Stimulated activated CD4-positive, alpha-beta T cell treated with anti-CD3 and anti-CD28 coated beads, Interleukin-2, amount 100 ng/mL, for 24 hours (primary cell): ENCODE measurements around the gene RAB44.

Experiments
- DNase-seq, 2 donors: peaks; one replicate each; pipeline ENCODE4 v3.0.0-alpha.2; 2020

Gene RAB44

GRCh38 chr6:36754582-36755434 lies 57.2 kb downstream of the RAB44 start:
- no peak for DNase-seq

- peak; percentile 69 to 78 for DNase-seq
Observed at GRCh38 chr6:36755435-36756348, 58.1 kb downstream of the RAB44 start.

- DNase-seq: no peak
Observed at GRCh38 chr6:36756786-36757185, 59.2 kb downstream of the RAB44 start.

- peak in 1 of 2 donors; percentile 34 for DNase-seq
Observed at GRCh38 chr6:36757206-36757605, 59.6 kb downstream of the RAB44 start.

DNA sequence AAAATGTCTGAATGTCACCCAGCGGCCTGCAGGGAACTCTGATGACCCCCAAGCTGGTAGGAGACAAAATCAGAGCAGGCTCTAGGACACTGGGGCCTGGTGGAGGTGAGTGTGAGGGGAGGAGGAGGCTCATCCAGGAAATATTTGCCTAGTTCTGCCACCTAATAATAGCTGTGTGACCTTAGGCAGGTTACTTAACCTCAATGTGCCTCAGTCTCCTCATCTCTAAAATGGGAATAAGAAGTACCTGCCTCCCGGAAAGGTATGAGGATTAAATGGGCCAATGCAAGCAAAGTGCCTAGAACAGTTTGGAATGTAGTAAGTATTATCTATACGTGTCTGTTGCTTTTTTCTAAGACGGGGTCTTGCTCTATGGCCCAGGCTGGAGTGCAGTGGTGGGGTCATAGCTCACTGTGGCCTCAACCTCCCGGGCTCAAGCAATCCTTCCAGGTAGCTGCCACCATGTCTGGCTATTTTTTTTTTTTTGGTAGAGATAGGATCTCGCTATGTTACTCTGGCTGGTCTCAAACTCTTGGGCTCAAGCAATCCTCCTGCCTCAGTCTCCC lies 60.4 kb downstream of the RAB44 start:
- DNase-seq: no peak

DNA sequence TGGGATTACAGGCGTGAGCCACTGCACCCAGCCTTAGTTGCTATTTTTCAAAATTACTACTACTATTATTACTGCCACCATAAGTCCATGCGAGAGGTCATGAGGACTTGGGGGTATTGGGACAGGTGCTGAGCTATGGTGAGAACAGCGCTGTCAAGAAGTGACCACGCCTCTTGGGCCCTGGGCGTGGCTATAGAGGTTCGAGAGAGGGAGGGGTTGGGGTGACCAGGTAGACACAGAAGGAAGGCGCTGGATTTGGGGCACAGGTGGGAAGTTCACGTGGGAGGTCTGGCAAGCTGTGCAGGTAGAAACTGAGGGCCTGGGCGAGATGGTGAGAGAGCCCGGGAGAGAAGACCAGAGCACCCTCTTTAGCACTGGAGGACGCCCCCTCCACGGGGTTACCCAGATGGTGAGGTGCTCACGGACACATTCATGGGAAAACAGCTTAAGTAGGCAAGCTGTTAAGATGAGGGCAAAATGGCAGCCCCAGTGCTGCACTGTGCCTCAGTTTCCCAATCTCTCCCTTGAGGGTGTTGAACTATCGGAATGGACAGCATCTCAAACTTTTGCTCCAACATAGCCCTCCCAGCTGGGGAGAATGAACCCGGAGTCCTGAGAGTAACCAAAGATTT lies 61.0 kb downstream of the RAB44 start:
- DNase-seq: no peak

- peak; percentile 86 to 88 for DNase-seq
Observed at GRCh38 chr6:36759148-36759759, 61.6 kb downstream of the RAB44 start.

DNA sequence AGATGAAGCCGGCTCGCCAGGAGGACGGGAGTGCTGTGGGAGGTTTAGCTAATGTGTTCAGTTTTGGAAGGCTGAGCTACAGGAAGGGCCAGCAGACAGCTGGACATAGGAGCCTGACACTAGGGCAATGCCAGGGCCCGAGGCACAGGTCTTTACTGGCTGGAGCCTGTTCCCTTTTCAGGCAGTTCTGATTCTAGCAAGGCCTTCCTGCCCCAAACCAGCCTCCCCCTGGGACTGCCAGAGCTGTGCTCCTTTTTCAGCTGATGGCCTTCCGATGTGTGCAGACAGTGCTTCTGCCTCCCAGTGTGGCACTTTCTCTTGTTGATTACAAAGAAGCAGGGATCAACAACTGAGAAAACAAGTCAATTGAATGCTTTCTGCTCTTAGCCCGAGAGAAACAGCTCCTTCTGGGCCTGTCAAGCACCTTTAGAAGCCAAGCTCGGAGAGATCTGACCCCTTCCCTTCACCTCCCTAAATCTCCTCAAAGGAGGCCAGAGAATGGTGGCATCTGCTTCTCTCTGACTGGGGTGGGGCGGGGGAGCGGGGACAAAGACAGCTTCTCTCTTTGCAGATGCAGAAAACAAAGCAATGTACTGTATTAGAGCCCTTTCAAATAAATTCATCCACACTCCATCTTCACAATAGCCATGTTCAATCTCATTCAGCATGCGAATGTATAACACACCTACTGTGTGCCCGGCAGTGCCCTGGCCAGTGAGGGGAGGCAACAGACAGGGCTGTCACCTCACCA lies 63.2 kb downstream of the RAB44 start:
- DNase-seq: no peak

GRCh38 chr6:36762123-36762522 lies 64.5 kb downstream of the RAB44 start:
- DNase-seq: no peak

DNA sequence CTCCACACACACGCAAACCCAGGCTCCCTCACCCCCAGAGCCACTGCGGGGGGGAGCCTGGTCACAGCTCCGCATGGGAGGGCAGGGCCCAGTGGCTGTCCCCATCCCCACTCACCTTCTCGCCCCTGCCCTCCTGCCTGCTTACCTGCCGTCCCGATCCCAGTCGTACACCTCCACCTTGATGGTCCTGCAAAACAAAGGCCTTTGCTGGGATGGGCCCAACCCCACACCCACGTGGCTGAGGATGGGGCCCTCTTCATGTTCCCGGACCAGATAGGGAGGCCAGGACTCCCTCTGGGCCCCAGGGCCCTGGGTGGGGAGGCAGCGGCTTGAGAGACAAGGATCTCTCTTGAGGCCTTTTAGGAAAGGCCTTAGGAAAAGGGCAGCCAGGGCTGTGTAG lies 67.6 kb downstream of the RAB44 start:
- no peak for DNase-seq

GRCh38 chr6:36765594-36766398 lies 68.2 kb downstream of the RAB44 start:
- DNase-seq: peak; percentile 84 to 87

DNA sequence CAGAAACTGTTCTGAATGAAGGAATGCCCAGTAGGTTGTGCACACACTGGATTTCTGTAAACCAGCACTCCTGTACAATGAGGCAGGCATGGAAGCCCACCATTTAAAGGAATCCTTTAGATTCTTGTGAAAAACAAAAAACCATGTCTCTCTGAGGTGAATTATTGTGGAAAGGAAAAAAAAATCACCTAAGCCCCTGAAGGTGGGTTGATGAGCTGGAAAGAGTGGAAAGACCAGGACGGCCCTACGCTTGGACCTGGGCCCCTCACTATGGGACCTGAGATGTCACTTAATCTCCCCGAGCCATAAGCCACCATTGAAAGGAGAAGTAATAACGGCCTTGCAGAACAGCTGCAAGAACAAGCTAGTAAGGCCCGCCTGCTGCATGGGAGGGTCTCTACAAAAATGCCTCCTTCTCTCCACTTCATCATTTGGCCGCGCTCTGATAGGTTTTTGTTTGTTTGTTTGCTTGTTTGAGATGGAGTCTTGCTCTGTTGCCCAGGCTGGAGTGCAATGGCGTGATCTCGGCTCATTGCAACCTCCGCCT lies 68.8 kb downstream of the RAB44 start:
- no peak for DNase-seq

DNA sequence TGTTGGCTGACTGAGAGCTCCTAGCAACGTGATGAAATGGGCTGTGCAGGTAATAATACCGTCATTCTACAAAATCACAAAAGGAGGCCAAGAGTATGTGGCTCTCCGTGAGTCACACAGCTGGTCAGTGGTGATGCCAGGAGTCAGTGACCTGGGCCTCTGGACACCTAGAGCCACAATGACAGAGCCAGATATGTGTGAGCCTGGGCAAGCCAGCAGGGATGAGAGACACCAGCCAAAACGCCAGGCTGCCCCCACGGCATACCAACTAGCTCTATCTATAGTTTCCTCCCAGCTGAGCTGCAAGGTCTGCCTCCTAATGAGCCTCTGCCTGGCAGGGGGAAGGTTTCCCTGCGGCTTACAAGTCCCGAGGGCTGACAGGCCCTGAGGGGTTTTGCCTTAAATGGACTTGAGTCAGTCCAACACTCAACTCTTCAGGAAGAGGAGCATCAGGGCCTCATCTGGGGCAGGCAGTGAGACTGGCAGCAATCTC lies 71.6 kb downstream of the RAB44 start:
- no peak for DNase-seq

GRCh38 chr6:36769676-36770499 lies 72.3 kb downstream of the RAB44 start:
- DNase-seq: peak in 1 of 2 donors; percentile 42

DNA sequence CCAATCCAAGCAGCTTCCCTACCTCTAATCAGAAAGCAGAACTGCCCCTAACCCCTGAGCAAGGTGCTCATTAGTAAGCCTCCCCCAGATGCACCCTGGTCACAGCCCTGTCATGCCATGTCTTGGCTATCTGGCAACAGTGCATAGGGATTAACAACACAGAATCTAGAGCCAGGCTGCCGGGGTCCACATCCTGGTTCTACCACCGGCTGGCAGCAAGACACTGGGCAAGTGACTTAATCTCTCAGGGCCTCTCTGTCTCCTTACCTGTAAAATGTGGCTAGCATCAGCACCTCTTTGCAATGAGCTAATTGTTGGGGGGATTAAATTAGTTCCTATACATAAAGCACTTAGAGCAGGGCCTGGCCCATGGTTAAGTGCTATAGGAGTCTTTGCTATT lies 73.5 kb downstream of the RAB44 start:
- DNase-seq: no peak

DNA sequence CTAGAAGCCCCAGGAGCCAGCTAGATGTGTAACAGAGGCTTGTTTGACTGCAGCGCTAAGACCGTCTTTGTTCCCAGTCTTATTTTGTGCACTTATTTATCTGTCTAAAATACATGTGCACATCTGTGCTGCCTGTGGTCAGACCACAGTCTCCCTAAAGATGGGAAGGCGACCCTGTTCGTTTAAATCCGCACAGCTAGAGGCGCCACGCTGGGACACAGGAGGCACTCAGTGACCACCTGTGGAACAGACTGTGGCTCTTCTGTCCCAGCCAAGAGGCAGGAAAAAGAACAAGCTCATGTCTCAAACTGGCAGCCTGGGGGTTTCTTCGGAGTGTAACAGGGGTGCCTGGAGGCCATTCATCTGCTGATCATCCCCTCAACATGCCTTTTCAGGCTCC lies 74.8 kb downstream of the RAB44 start:
- no peak for DNase-seq

DNA sequence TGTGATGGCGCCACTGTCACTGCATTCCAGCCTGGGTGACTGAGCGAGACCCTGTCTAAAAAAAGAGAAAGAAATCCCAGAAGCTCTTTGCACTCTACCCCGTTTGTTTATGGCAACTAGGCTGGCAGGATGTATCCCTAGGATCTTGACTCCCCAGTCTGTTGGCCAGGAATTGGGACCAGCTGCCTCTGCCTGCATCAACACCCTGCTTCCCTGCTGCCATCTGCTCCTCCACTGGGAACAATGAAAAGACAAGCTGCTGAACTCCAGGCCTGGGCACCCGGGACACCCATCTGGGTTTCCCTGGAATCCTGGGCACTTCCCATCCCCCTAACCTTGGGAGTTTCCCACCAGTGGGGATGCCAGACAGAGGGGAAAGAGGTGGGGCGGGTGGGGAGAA lies 76.7 kb downstream of the RAB44 start:
- no peak for DNase-seq

DNA sequence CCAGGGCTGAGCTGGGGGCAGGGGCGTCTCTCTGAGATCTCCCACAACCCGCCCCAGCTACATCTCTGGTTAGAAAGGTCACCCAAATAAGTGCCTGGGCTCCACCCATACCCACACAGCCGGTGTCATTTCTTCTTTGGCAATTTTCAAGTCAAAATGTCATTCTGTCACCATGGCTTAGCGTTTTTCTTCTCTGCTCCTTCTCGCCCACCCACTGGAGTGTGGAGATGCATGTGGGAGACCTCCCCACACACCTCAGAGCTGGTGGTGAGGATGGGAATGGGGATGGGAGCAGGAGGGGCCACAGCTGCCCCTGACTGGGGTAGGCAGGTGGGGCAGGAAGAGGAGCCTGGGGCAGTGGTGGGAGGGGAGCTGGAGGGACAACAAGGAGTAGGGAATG lies 78.5 kb downstream of the RAB44 start:
- DNase-seq: no peak

GRCh38 chr6:36777801-36778200 lies 80.2 kb downstream of the RAB44 start:
- no peak for DNase-seq

- no peak for DNase-seq
Observed at GRCh38 chr6:36779227-36779626, 81.6 kb downstream of the RAB44 start.
